SK-N-SH (cell line): ENCODE data around the gene ISX. TPM values are rescaled to one million over a fixed set of nuclear protein-coding genes. Genes with fewer than 3 reads are reported as not detected.

Experiments
- CTCF ChIA-PET: fragments of 300-600, 350-600 bp; formaldehyde crosslinking; extraction: SDS; loops from one replicate; lab custom pipeline; 2021; lab: Yijun Ruan, JAX
- POLR2A ChIA-PET: fragments of 350-600 bp; sonication (Branson Sonifier 250); formaldehyde crosslinking; extraction: SDS; loops from one replicate; lab custom pipeline; 2020; ENCODE audit warnings: antibody characterized with exemption, inconsistent platforms; lab: Yijun Ruan, JAX
- DNase-seq: peaks from one replicate; pipeline ENCODE4 v3.0.0; 2012
- H2AFZ ChIP-seq: fragments of 200-600 bp; sonication (generic); 2 replicates; pipeline ENCODE4 v1.8.1; 2016; ENCODE audit warnings: antibody characterized with exemption, mild to moderate bottlenecking, low read depth
- H3F3A ChIP-seq: fragments of 200-600 bp; sonication (generic); replicated peaks from 2 replicates; pipeline ENCODE3; 2016; ENCODE audit warnings: antibody characterized with exemption, mild to moderate bottlenecking; ENCODE audit not compliant: insufficient read depth
- H3K27ac ChIP-seq, 2 experiments: fragments of 200-500 bp in 1 of 2; fragments of 200-600 bp in 1 of 2; sonication (Bioruptor generic) in 1 of 2; sonication (generic), shearing (Covaris generic) in 1 of 2; 2 replicates each; pipeline versions ENCODE4 v1.5.1 to v1.6.1; 2014 to 2016; ENCODE audit warnings: low read depth in 2 of 2, inconsistent platforms in 1 of 2, low read length in 1 of 2, mild to moderate bottlenecking in 1 of 2, mixed read lengths in 1 of 2
- H3K27me3 ChIP-seq: fragments of 200-600 bp; sonication (generic), shearing (Covaris generic); 2 replicates; pipeline ENCODE4 v1.6.1; 2016; ENCODE audit warnings: mixed run types; ENCODE audit not compliant: insufficient read depth
- H3K36me3 ChIP-seq, 2 experiments: fragments of 200-500 bp in 1 of 2; fragments of 200-600 bp in 1 of 2; sonication (Bioruptor generic) in 1 of 2; sonication (generic) in 1 of 2; replicated peaks in 1 of 2; 2 replicates each; pipeline versions ENCODE3 to v1.5.1; 2014 to 2016; ENCODE audit warnings: low read length in 1 of 2, mild to moderate bottlenecking in 1 of 2; ENCODE audit not compliant: insufficient read depth in 2 of 2, control insufficient read depth in 1 of 2
- H3K4me1 ChIP-seq, 2 experiments: fragments of 200-500 bp in 1 of 2; fragments of 200-600 bp in 1 of 2; sonication (Bioruptor generic) in 1 of 2; sonication (generic), shearing (Covaris generic) in 1 of 2; 2 replicates each; pipeline versions ENCODE4 v1.5.1 to v1.6.1; 2014 to 2016; ENCODE audit warnings: low read depth in 1 of 2, low read length in 1 of 2, mixed run types in 1 of 2; ENCODE audit not compliant: insufficient read depth in 2 of 2, control insufficient read depth in 1 of 2
- H3K4me2 ChIP-seq: fragments of 200-600 bp; sonication (generic), shearing (Covaris generic); 2 replicates; pipeline ENCODE4 v1.6.1; 2017; ENCODE audit warnings: mixed run types
- H3K4me3 ChIP-seq, 2 experiments: fragments of 200-500 bp in 1 of 2; fragments of 200-600 bp in 1 of 2; sonication (Bioruptor generic) in 1 of 2; sonication (generic), shearing (Covaris generic) in 1 of 2; 2 replicates each; pipeline versions ENCODE4 v1.5.1 to v1.8.1; 2014 to 2016; ENCODE audit warnings: low read depth in 2 of 2, inconsistent platforms in 1 of 2, low read length in 1 of 2, mild to moderate bottlenecking in 1 of 2, mixed read lengths in 1 of 2, moderate library complexity in 1 of 2
- H3K79me2 ChIP-seq: fragments of 200-600 bp; sonication (generic); 2 replicates; pipeline ENCODE4 v1.8.1; 2017; ENCODE audit warnings: mild to moderate bottlenecking; ENCODE audit not compliant: insufficient read depth
- H3K9ac ChIP-seq: fragments of 200-600 bp; sonication (generic); 2 replicates; pipeline ENCODE4 v1.6.1; 2017; ENCODE audit warnings: mixed run types
- H3K9me2 ChIP-seq: fragments of 200-600 bp; sonication (generic); 2 replicates; pipeline ENCODE4 v1.6.1; 2017; ENCODE audit warnings: mixed run types
- H3K9me3 ChIP-seq: fragments of 200-600 bp; sonication (generic); 2 replicates; pipeline ENCODE4 v1.6.1; 2017; ENCODE audit warnings: mixed run types, mild to moderate bottlenecking, moderate library complexity
- H4K20me1 ChIP-seq: fragments of 200-600 bp; sonication (generic); 2 replicates; pipeline ENCODE4 v1.6.1; 2017; ENCODE audit warnings: mild to moderate bottlenecking, mixed run types; ENCODE audit not compliant: insufficient read depth
- CHD2 ChIP-seq: fragments of 150-350 bp; IDR thresholded peaks from 2 replicates; pipeline ENCODE4 v1.6.1; 2018; ENCODE audit warnings: low read length; ENCODE audit not compliant: partially characterized antibody
- ELF1 ChIP-seq: IDR thresholded peaks from 2 replicates; pipeline ENCODE4 v1.4.0; 2012
- FOXM1 ChIP-seq: IDR thresholded peaks from 2 replicates; pipeline ENCODE4 v1.4.0; 2012; ENCODE audit warnings: low read depth, mild to moderate bottlenecking
- GATA2 ChIP-seq: sonication (generic); formaldehyde crosslinking; IDR thresholded peaks from 2 replicates; pipeline ENCODE4 v1.5.0; 2020; ENCODE audit warnings: mild to moderate bottlenecking, missing genetic modification reagents
- IRF3 ChIP-seq: fragments of 150-350 bp; IDR thresholded peaks from 2 replicates; pipeline ENCODE4 v1.6.1; 2016; ENCODE audit warnings: mild to moderate bottlenecking, low read depth, low read length
- JUND ChIP-seq: IDR thresholded peaks from 2 replicates; pipeline ENCODE4 v1.4.0; 2012
- MAX ChIP-seq: IDR thresholded peaks from 2 replicates; pipeline ENCODE4 v1.4.0; 2012; ENCODE audit warnings: low read depth
- PBX3 ChIP-seq: IDR thresholded peaks from 2 replicates; pipeline ENCODE4; 2012
- RAD21 ChIP-seq: IDR thresholded peaks from 2 replicates; pipeline ENCODE4 v1.6.1; 2012; ENCODE audit warnings: mild to moderate bottlenecking, low read length
- RFX5 ChIP-seq: IDR thresholded peaks from 2 replicates; pipeline ENCODE4 v1.6.1; 2012; ENCODE audit warnings: mild to moderate bottlenecking, improper control_type of control experiment, low read length
- SIN3A ChIP-seq: IDR thresholded peaks from 2 replicates; pipeline ENCODE4 v1.6.1; 2012; ENCODE audit warnings: low read depth, mild to moderate bottlenecking, low read length, moderate library complexity, borderline replicate concordance
- TAF1 ChIP-seq: IDR thresholded peaks from 2 replicates; pipeline ENCODE4 v1.6.1; 2012; ENCODE audit warnings: low read depth, mild to moderate bottlenecking, low read length, moderate library complexity, borderline replicate concordance
- TCF12 ChIP-seq: IDR thresholded peaks from 2 replicates; pipeline ENCODE4 v1.4.0; 2012
- TEAD4 ChIP-seq: IDR thresholded peaks from 2 replicates; pipeline ENCODE4 v1.4.0; 2012; ENCODE audit warnings: mild to moderate bottlenecking, borderline replicate concordance; ENCODE audit not compliant: insufficient read depth
- USF1 ChIP-seq: IDR thresholded peaks from 2 replicates; pipeline ENCODE4 v1.4.0; 2012; ENCODE audit warnings: low read depth, borderline replicate concordance
- USF2 ChIP-seq: fragments of 150-350 bp; IDR thresholded peaks from 2 replicates; pipeline ENCODE4 v1.6.1; 2017; ENCODE audit warnings: antibody characterized with exemption, low read length, low read depth, borderline replicate concordance
- YY1 ChIP-seq: IDR thresholded peaks from 2 replicates; pipeline ENCODE4 v1.4.0; 2012; ENCODE audit warnings: low read depth, mild to moderate bottlenecking
- WGBS: methylation state at CpG from one replicate; pipeline ENCODE4 v1.1.6; 2017; ENCODE audit warnings: low lambda C conversion rate; 5-methylcytosine and 5-hydroxymethylcytosine counted together
- polyA plus RNA-seq, 3 experiments: library from polyadenylated mRNA; depleted of rRNA; stranded (reverse); fragments of >200 nt; gene quantifications; 2 replicates each; pipeline ENCODE4 v1.2.3, GENCODE V29; 2012

ISX gene
- polyA plus RNA-seq, 1 of the 3 experiments (the other 2 are of a cell fraction): not detected

GRCh38 chr22:35109616-35110015, 43.7 kb downstream of the ISX start:
- H3K9me3 ChIP-seq: no peaks in the 10 kb centered on the region

GRCh38 chr22:35111244-35111643, 45.3 kb downstream of the ISX start:
- WGBS: 8% methylated on average over 3 of the region's 3 CpGs
- Histone ChIP-seq H3K4me1 (no peaks in the 10 kb centered on the region), H3K9ac (no peak overlapping the region), H2AFZ (no peak overlapping the region), H3K9me2 (no peaks in the 10 kb centered on the region), H4K20me1 (no peaks in the 10 kb centered on the region), H3K4me3 (no peak overlapping the region), H3K27me3 (no peaks in the 10 kb centered on the region), H3K9me3 (no peaks in the 10 kb centered on the region), H3F3A (no peaks in the 10 kb centered on the region), H3K79me2 (no peaks in the 10 kb centered on the region), H3K4me2 (no peak overlapping the region), H3K36me3 (no peaks in the 10 kb centered on the region), H3K27ac (no peak overlapping the region)
- ChIA-PET POLR2A (no interaction called here), CTCF (no interaction called here)
- no peak for TF ChIP-seq TCF12
- TF ChIP-seq SIN3A: no peak
- no peak for TF ChIP-seq FOXM1
- TF ChIP-seq MAX: no peak
- DNase-seq: no peak

More at GRCh38 chr22:35109616-35110015, 43.7 kb downstream of the ISX start:
- ChIA-PET CTCF (interaction anchor here (1.1 kb wide), 1 partner anchor 9 kb away, joined by 4 read pairs; no protein-coding TSS in a partner anchor), POLR2A (no interaction called here)
- Histone ChIP-seq H3F3A (no peaks in the 10 kb centered on the region), H2AFZ (no peak overlapping the region), H3K27me3 (no peaks in the 10 kb centered on the region), H3K79me2 (no peaks in the 10 kb centered on the region), H3K9ac (no peak overlapping the region), H3K9me2 (no peaks in the 10 kb centered on the region), H3K4me3 (no peak overlapping the region), H4K20me1 (no peaks in the 10 kb centered on the region), H3K27ac (no peak overlapping the region), H3K4me1 (no peaks in the 10 kb centered on the region), H3K36me3 (no peaks in the 10 kb centered on the region), H3K4me2 (no peak overlapping the region)
- no peak for DNase-seq
- no peak for TF ChIP-seq PBX3
- no peak for TF ChIP-seq JUND
- no peak for TF ChIP-seq USF1
- TF ChIP-seq RFX5: no peak
- TF ChIP-seq TEAD4: no peak
- TF ChIP-seq YY1: no peak
- no peak for TF ChIP-seq CHD2
- no peak for TF ChIP-seq TAF1
- 2% methylated on average over 4 of the region's 4 CpGs for WGBS

- Histone ChIP-seq H3K9ac (no peak overlapping the region), H3K27me3 (no peaks in the 10 kb centered on the region), H3K9me2 (no peaks in the 10 kb centered on the region), H3K9me3 (no peaks in the 10 kb centered on the region), H3K36me3 (no peaks in the 10 kb centered on the region), H3K4me2 (no peak overlapping the region), H3K4me3 (no peak overlapping the region), H3K79me2 (no peaks in the 10 kb centered on the region), H3F3A (no peaks in the 10 kb centered on the region), H4K20me1 (no peaks in the 10 kb centered on the region), H3K27ac (no peak overlapping the region), H2AFZ (no peak overlapping the region), H3K4me1 (no peaks in the 10 kb centered on the region)
- DNase-seq: no peak
- ChIA-PET POLR2A (no interaction called here), CTCF (no interaction called here)
- WGBS: 8% methylated on average over 10 of the region's 10 CpGs
- no peak for TF ChIP-seq ELF1
- no peak for TF ChIP-seq RAD21
- TF ChIP-seq USF2: no peak
- no peak for TF ChIP-seq GATA2
- no peak for TF ChIP-seq RFX5
- TF ChIP-seq JUND: no peak
- no peak for TF ChIP-seq IRF3
- TF ChIP-seq TCF12: no peak
Measured at GRCh38 chr22:35113341-35113740, 47.4 kb downstream of the ISX start.
